Skeletal muscle satellite cell (primary cell): ENCODE data around the gene CA5B.

Experiments used
- H3K27me3 ChIP-seq: 2 replicates; pipeline ENCODE4 v1.7.0; 2013; ENCODE audit warnings: low read length; ENCODE audit not compliant: control insufficient read depth, insufficient read depth
- H3K36me3 ChIP-seq: 2 replicates; pipeline ENCODE4 v1.7.0; 2013; ENCODE audit warnings: mild to moderate bottlenecking, control low read depth, low read length; ENCODE audit not compliant: insufficient read depth
- H3K4me1 ChIP-seq: 2 replicates; pipeline ENCODE4 v1.7.0; 2013; ENCODE audit warnings: low read length; ENCODE audit not compliant: control insufficient read depth, insufficient read depth
- H3K4me2 ChIP-seq: 2 replicates; pipeline ENCODE4 v1.7.0; 2013; ENCODE audit warnings: mild to moderate bottlenecking, low read length
- H3K4me3 ChIP-seq: 2 replicates; pipeline ENCODE4 v1.7.0; 2013; ENCODE audit warnings: low read length
- H3K9ac ChIP-seq: 2 replicates; pipeline ENCODE4 v1.7.0; 2013; ENCODE audit warnings: mild to moderate bottlenecking, low read depth, low read length, moderate library complexity
- H3K9me3 ChIP-seq: replicated peaks from 2 replicates; pipeline ENCODE4 v1.7.0; 2013; ENCODE audit warnings: mild to moderate bottlenecking, control low read depth, low read length

The CA5B gene

DNA sequence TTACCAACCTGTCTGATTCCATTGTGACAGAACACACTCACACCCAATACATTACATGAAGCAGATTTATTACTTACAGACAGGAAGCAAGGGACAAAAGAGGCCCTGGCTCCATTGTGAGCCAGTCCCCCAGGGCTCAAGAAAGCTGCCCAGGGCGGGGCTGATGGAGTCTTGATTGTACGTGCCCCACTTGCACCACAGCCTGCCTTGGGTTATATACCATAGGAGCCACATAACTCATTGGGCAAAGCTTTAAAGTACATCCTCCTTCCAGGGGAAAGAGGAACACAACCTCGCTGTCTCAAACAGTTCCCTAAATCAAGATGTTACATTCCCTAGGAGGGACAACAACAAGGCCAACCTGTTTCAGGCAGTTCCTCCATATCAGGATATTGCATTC lies 48.8 kb downstream of the CA5B start:
- Histone ChIP-seq H3K9me3 (no peaks in the 10 kb centered on the region), H3K4me3 (no peak overlapping the region), H3K4me2 (no peak overlapping the region), H3K4me1 (peaks cover 4% of the 10 kb centered on the region), H3K36me3 (peaks cover 11% of the 10 kb centered on the region), H3K27me3 (no peaks in the 10 kb centered on the region), H3K9ac (no peak overlapping the region)

DNA sequence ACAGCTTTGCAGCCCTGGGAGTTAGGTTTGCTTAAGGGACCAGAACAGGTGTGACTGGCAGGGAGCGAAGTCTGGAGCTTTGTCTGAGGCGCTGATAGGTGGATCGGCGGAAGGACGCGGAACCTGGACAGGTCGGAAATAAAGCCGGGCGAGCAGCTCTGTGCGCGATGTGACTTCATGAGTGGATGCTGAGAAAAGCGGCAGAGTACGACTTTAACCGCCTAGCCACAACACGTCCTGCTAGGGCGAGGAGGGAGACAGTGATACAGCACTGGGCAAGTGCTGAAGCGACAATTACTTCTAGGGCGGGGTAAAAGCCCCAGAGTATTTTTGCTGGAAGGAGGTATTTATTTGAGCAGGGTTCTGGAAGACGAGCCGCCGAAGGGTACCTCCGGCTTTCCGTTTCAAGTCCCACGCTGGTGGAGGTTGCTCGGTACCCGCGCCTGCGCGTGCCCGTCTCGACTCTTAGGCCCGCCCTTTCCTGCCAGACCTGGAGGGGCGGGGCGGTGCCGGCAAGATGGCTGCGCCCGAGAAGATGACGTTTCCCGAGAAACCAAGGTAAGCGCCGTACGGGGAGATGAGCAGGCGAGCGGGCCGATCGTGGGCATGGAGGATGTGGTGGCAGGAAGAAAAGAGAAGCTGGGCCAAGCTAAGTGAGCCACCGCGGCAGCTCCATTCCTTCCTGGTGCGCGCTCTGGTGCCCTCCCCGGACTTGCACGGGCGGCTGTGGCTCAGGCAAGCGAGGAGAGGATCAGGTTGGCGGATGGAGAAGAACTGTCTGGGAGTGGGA lies 52.1 kb downstream of the CA5B start, which contains the start of gene ZRSR2:
Gene ZRSR2, plus strand, starts transcription at position 506 of the 790 bp plus-strand sequence. Its CDS starts 12 bp downstream, at position 518.
- Histone ChIP-seq H3K9ac (peak within 1 kb of the TSS; percentile 87), H3K9me3 (no peaks in the 10 kb centered on the region), H3K27me3 (no peaks in the 10 kb centered on the region), H3K4me3 (peak within 1 kb of the TSS; percentile 95), H3K4me1 (peaks cover 4% of the 10 kb centered on the region), H3K36me3 (peaks cover 8% of the 10 kb centered on the region), H3K4me2 (peak within 1 kb of the TSS; percentile 93)

DNA sequence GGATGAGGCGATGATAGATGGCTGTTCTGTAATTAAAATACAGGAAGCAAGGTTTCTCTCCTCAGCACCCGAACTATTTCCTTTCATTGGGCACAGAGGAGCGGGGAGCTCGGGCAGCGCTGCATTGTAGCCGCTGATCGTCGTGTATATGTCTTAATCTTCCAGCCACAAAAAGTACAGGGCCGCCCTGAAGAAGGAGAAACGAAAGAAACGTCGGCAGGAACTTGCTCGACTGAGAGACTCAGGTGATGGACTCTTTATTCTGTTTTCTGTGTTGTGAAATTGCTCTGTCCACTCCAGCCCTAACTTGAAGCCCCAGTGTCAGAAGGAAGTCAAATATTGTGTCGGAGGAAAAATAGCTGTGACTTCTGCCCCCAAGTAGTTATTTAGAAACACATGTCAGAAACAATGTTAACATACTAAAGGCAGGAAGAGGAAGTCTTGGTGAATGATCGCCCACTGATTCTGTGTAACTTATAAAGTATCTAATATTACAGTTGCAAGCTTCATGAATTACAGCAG lies 52.8 kb downstream of the CA5B start:
- H3K4me3 ChIP-seq, result peak overlapping the region; percentile 95

DNA sequence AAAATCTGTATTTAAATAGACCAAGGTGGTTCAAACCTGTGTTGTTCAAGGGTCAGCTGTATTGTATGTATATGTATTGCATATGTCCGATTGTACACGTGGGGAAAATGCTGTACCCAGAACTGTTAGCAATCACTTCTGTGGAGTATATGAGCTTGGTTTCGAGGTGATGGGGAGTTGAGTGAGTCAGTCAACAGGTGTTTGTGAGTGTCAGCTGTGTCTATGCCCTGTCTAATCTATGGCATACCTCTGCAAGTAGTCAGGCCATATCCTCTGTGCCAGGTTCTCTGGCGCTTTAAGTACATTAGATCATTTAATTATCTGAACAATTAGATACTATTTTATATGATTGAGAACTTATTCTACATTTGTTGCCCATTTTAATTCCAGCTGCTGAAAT lies 59.6 kb downstream of the CA5B start:
- peaks cover 16% of the 10 kb centered on the region for H3K36me3 ChIP-seq
- no peak overlapping the region for H3K9ac ChIP-seq
- no peaks in the 10 kb centered on the region for H3K27me3 ChIP-seq
- H3K4me3 ChIP-seq, result no peak overlapping the region
- H3K4me1 ChIP-seq, result no peaks in the 10 kb centered on the region
- no peak overlapping the region for H3K4me2 ChIP-seq
- no peaks in the 10 kb centered on the region for H3K9me3 ChIP-seq

More for the DNA sequence above, 52.8 kb downstream of the CA5B start:
- Histone ChIP-seq H3K9me3 (no peaks in the 10 kb centered on the region), H3K27me3 (no peaks in the 10 kb centered on the region), H3K4me2 (peak overlapping the region; percentile 93), H3K9ac (peak overlapping the region; percentile 87), H3K36me3 (peaks cover 8% of the 10 kb centered on the region), H3K4me1 (peaks cover 4% of the 10 kb centered on the region)

DNA sequence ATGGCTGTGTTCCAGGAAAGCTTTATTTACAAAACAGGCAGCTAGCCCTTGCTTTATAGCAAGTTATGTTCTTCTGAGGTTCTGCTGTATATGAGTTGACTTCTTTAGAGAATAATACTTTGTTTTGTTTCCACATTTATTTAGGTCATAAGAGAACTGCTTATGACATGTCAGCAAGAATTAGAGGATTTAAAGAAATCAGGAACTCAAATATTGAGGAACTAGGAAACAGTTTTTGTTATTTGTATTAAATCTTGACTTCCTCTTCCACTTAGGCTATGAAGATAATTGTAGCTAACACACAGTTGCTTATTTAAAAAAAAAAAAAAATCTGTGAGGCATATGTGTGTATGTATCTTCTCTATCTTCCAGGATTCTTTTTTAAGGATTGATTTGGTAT lies 66.5 kb downstream of the CA5B start:
- Histone ChIP-seq H3K4me1 (no peaks in the 10 kb centered on the region), H3K4me3 (no peak overlapping the region), H3K4me2 (no peak overlapping the region), H3K9me3 (no peaks in the 10 kb centered on the region), H3K36me3 (peaks cover 38% of the 10 kb centered on the region), H3K9ac (no peak overlapping the region), H3K27me3 (no peaks in the 10 kb centered on the region)

DNA sequence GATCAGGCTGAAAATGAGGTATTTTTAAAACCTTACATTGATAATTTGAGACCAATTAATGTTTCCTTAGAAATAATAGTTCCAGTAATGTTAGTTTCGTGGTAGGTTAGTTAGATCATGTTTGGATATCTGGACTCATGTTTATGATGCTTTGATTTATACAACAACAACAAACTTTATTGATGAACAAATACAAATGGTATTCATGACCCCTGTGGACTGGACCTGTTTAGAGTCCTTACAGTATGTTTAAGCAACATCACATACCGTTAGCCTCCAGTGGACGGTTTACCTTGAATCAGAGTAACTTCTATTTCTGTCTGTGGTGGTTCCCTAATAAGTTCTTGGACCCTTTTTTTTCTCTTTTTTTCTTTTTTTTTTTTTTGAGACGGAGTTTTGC lies 70.2 kb downstream of the CA5B start:
- H3K9ac ChIP-seq, result no peak overlapping the region
- no peak overlapping the region for H3K4me2 ChIP-seq
- no peaks in the 10 kb centered on the region for H3K4me1 ChIP-seq
- H3K27me3 ChIP-seq, result no peaks in the 10 kb centered on the region
- H3K9me3 ChIP-seq, result no peaks in the 10 kb centered on the region
- no peak overlapping the region for H3K4me3 ChIP-seq
- H3K36me3 ChIP-seq, result peaks cover 44% of the 10 kb centered on the region

DNA sequence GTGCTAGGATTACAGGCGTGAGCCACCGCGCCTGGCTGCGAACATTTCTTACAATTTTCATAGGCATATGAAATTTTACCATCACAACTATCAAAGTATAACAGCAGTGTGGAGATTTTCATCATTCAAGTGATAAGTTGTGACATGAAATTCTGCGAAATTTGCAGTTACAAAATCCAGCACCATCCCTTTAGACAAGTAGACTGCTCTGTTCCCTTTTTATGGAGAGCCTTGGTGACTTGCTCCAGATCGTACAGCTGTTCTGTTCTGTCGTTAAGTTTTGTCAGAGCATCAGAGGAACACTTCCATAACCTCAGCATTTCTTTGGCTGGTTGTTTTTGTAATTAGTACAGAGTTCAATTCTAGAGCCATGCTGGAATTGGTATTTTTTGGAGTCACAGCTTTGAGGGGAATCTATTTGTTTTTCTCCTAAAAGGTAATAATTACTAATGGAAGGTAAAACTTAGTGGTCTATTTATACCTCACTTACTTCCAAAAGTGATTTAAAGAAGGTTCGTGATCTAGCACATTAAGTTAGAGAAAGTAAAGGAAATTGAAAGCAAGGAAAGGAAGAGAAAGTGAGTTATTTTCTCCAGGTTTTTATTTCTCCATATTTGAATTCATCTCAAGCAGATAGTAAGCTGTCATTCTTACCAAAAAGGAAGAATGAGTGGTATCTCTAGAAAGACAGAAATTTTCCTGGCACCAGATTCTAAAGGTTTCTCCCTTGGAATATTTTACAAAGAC lies 74.3 kb downstream of the CA5B start:
- Histone ChIP-seq H3K4me2 (no peak overlapping the region), H3K36me3 (peaks cover 51% of the 10 kb centered on the region), H3K4me1 (no peaks in the 10 kb centered on the region), H3K4me3 (no peak overlapping the region), H3K9ac (no peak overlapping the region), H3K27me3 (no peaks in the 10 kb centered on the region), H3K9me3 (no peaks in the 10 kb centered on the region)

DNA sequence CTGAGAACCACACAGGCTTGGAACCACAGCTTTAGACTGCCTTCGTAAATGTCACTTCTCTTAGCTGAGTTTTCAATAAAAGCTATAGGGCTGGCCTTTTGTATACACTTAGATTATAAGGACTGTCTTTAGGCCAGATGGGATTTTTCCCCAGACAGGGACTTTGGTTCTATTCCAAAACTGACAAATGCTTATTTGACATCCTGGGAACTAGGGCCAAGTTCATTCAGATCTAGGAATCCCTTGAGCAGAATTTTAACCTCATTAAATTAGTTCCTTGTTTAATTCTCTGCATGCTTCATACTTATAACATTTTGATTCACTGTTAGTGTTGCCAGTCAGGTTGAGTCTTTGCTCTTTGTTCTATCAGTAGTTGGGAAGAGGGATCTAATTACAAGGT lies 75.3 kb downstream of the CA5B start:
- no peak overlapping the region for H3K9ac ChIP-seq
- no peaks in the 10 kb centered on the region for H3K27me3 ChIP-seq
- H3K4me1 ChIP-seq, result no peaks in the 10 kb centered on the region
- no peak overlapping the region for H3K4me2 ChIP-seq
- no peaks in the 10 kb centered on the region for H3K9me3 ChIP-seq
- H3K4me3 ChIP-seq, result no peak overlapping the region
- peaks cover 56% of the 10 kb centered on the region for H3K36me3 ChIP-seq

DNA sequence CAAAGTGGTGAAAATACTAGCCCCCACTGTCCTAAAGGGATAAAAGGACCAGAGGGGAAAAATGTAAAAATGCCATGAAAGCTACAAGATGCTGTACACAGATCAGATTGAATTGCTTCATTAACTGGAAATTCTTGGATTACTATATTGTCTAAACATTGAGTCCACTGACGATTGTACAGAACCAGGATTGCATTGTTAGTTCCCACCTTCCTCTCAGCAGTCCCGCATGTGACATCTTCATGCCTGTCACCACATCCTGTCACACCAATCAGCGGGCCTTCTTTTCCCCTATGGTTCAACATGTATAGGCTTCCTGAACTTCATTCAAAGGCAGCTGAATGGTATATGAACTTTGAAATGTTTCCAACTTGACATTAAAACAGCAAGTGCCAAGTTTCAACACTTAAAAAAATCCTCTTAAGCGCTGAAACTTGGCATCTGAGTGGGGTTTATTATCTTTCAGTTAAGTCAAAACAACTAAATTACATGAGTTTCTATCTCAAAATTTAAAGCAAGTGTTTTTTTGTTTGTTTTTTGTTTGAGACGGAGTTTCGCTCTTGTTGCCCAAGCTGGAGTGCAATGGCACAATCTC lies 76.8 kb downstream of the CA5B start:
- Histone ChIP-seq H3K9me3 (no peaks in the 10 kb centered on the region), H3K36me3 (peaks cover 52% of the 10 kb centered on the region), H3K9ac (no peak overlapping the region), H3K4me2 (no peak overlapping the region), H3K4me3 (no peak overlapping the region), H3K4me1 (no peaks in the 10 kb centered on the region), H3K27me3 (no peaks in the 10 kb centered on the region)

DNA sequence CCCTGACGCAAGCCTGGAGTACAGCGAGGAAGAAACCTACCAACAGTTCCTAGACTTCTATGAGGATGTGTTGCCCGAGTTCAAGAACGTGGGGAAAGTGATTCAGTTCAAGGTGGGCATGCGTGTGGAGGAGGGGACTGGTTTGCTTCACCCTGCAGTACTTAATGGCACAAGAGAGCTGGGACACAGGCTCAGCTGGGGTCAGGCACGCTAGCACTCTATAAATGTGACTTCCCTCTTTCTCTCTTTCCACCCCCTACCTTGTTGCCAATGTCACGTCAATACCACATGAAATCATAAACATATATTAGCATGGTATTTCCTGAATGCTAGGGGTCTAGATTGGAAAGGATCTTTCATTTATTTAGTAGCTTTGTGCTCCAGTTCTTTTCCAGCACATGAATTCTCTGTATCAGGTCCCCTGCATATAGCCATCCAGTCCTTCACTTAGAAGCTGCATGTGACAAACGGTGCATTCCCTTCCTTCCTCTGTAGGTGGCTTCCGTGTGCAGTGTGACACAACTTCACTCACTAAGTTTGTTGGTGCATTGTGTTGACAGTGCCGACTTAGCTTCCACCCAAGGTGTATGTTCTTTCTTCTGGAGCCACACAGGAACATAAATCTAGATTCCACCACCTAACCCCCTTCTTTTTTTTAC lies 77.8 kb downstream of the CA5B start:
- Histone ChIP-seq H3K36me3 (peaks cover 45% of the 10 kb centered on the region), H3K27me3 (no peaks in the 10 kb centered on the region), H3K4me3 (no peak overlapping the region), H3K4me2 (no peak overlapping the region), H3K9ac (no peak overlapping the region), H3K4me1 (no peaks in the 10 kb centered on the region), H3K9me3 (no peaks in the 10 kb centered on the region)

DNA sequence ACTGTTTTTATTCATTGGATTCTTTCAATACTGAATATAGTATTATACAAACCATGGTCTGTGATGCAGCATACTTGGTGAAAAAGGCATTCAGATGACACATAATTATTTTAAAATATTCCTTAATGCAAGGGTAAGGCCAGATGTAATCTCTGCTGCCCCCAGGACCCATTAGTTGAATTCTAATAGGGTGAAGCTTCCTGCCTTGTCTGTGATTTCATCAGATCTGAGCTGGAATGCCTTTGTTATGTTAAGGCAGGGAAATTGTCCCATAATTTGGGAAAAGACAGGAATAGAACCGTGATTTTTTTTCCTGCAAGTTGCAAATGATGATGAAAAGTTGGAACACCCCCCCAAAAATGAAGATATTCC lies 78.4 kb downstream of the CA5B start:
- Histone ChIP-seq H3K4me1 (no peaks in the 10 kb centered on the region), H3K4me2 (no peak overlapping the region), H3K36me3 (peaks cover 42% of the 10 kb centered on the region), H3K9ac (no peak overlapping the region), H3K4me3 (no peak overlapping the region), H3K27me3 (no peaks in the 10 kb centered on the region), H3K9me3 (no peaks in the 10 kb centered on the region)
